Left lobe of liver (tissue), 2 donors: ENCODE data around the gene PPP2R5E. TPM values are rescaled to one million over a fixed set of nuclear protein-coding genes. Genes with fewer than 3 reads are reported as not detected.
A peak's percentile ranks its signal among the peaks of the same experiment; 100 is the strongest.
"Not testable (repeated sequence)": the region's sequence is repeated elsewhere in the genome, so short reads cannot be mapped to it uniquely, and the experiment has no call there.

Experiments used
- ATAC-seq: fragments of 200-7000 bp; cut with Tn5 transposase; one replicate; pipeline ENCODE4 v1.9.1; 2020; ENCODE audit warnings: mild to moderate bottlenecking, moderate library complexity
- DNase-seq: peaks from one replicate; pipeline ENCODE4 v3.0.0-alpha.2; 2020; ENCODE audit warnings: low spot score
- total RNA-seq: library from RNA; stranded (reverse); gene quantifications from one replicate; pipeline ENCODE4 v1.2.1, GENCODE V29; 2021
- donor health status: DM: no; HTN: no; CAD: no; lungs with moderate emphysema.
- donor health status: DM: no; HTN: yes; CAD: no.

The PPP2R5E gene
- total RNA-seq: 13.7 TPM

DNA sequence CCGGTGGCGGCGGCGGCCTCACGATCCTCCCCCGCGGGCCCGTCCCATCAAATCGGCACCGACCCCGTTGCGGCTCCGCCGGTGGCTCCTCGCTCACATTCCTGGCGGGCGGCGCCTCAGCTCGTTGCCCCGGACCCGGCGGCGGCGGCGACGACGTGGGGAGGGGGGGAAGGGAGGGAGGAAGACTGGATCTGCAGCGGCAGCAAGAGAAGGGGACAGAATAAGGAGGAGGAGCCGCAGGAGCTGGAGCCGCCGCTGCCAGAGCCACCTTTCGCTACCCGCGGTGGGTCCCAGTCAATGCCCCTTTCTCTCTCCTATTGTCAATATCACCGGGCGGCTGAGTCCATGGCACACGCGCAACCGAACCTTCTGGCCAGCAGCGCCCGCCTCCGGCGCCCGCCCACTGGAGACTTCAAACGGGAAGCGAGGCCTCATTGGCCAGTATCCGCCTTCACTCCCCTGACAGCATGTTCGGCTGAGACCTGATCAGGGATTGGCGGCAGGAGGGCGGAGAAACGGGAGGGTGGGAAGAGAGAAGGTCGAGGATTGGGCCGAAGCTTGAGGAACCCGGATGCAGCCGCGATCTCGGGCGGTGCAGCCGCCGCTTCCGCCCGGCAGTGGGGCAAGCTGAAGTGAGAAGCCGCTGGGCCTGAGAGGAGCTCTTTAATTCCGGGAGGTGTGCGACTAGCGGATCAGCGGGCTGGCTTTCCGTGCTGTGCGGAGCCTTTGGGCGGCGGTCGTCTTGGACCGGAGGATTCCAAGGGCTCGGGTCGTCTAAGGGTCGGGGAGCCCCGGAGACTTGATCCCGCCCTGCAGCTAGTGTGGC is at the start of gene PPP2R5E:
Gene PPP2R5E, minus strand, starts transcription at position 378 of the 826 bp plus-strand sequence. CDS start 3,692 bp downstream, outside the sequence.
- ATAC-seq: peak; percentile 96
- peak; percentile 99 for DNase-seq

DNA sequence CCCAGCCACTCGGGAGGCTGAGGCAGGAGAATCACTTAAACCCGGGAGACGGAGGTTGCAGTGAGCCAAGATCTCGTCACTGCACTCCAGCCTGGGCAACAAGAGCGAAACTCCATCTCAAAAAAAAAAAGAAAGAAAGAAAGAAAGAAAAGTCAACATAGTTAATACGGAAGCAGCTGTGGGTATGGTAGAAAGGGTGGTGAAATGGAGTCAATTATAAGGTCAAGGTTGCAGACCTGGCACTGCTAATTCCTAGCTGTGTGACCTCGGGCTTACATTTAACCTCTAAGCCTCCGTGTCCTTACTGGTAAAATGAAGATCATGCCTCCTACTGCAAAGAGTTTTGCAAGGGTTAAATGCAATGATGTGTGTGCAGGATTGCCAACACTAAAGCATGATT is 39.9 kb upstream of the PPP2R5E start:
- DNase-seq, ATAC-seq: not testable (repeated sequence)

GRCh38 chr14:63581491-63581890 is 38.3 kb upstream of the PPP2R5E start:
- no peak for ATAC-seq
- no peak for DNase-seq

- ATAC-seq: no peak
- no peak for DNase-seq
Observed at GRCh38 chr14:63578300-63578699, 35.1 kb upstream of the PPP2R5E start.

GRCh38 chr14:63573581-63573980 is 30.4 kb upstream of the PPP2R5E start:
- ATAC-seq: no peak
- DNase-seq: no peak

GRCh38 chr14:63565448-63565847 is 22.3 kb upstream of the PPP2R5E start:
- DNase-seq: no peak
- no peak for ATAC-seq

DNA sequence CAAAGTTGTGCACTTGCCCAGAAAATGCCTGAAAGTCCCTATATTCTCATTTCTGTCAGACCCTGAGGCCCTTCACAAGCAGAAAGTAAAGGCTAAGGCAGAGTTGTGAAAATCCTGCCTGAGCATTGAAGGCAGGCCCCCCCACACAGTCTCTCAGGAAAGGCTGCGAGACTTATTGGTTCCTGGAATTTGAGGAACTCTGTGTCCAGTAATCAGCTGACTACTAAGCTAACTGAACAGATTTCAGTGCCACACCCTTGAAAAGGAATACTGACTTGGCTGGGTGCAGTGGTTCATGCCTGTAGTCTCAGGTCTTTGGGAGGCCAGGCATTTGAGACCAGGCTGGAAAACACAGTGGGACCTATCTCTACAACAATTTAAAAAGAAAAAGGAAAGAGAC is 21.1 kb upstream of the PPP2R5E start:
- ATAC-seq (peak; percentile 42), DNase-seq (no peak)

GRCh38 chr14:63563370-63564026 is 20.3 kb upstream of the PPP2R5E start:
- no peak for DNase-seq
- ATAC-seq: no peak

DNA sequence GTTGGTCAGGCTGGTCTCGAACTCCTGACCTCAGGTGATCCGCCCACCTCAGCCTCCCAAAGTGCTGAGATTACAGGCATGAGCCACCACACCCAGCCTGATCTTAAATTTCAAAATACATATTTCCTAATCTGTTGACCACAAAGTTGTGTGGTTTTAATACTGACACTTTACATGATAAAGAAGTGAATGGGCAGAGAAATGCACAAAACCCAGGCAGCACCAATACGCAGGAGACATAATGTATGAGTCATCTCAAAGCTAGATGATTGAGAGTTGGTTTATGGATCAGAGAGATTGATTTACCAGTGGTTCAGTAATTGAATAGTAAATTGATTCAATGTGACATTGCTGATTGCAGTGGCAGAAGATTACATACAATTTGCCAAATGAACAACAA is 19.2 kb upstream of the PPP2R5E start:
- DNase-seq (no peak), ATAC-seq (no peak)

- no peak for ATAC-seq
- DNase-seq: no peak
Observed at GRCh38 chr14:63555572-63555971, 12.4 kb upstream of the PPP2R5E start.

GRCh38 chr14:63551332-63551731 is 8.2 kb upstream of the PPP2R5E start:
- DNase-seq (no peak), ATAC-seq (no peak)

DNA sequence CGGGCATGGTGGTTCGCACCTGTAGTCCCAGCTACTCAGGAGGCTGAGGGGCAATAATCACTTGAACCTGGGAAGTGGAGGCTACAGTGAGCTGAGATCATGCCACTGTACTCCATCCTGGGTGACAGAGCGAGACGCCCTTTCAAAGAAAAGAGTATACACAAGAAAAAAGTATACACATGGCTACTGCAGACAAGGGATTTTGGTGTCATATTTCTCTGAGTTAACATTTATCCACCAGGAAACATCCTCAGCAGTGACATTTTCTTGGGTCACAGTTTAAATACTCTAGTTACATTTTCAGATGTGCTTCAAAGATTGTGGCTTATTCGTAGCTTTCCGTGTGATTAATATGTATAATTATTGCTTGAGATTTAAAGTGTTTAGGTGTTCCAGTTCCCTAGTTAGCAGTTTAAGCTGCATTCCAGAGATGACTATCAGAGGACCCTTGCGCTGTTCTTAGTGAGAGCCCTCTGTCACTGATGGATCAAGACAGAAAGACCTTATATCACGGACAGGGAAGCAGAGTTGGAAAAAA is 4.7 kb upstream of the PPP2R5E start:
- ATAC-seq (no peak), DNase-seq (no peak)

- ATAC-seq: no peak
- DNase-seq: no peak
Observed at GRCh38 chr14:63545431-63545830, 2.3 kb upstream of the PPP2R5E start.

- DNase-seq (no peak), ATAC-seq (no peak)
Observed at GRCh38 chr14:63544591-63545299, 1.6 kb upstream of the PPP2R5E start.

DNA sequence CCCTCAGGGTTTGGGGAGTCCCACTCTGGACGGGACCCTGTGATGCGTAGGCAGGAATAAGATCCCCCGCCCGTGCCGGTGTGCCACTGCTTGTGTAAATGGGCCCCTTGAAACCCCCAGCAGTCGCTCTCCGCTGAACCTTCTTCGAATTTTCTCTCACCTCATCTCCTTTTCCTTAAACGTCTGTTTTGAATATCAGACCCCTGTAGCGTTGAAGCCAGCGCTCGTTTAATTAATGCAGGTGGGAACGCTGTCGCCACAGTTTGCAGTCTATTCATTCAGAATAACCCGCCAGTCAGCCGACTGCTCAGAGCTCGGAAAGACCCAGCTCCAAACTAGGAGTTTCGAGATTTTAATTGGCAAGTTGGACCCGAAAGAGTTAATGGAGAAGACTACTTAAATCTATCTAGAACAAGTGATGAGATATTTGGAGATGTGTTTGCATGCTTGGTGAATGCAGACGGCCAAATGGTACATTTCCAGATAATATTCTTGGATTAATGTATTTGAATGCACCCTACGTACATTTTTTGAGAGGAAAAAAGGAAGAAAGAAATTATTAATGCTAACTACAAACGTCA is 739 bp upstream of the PPP2R5E start:
- no peak for ATAC-seq
- DNase-seq: no peak

- peak; percentile 47 for DNase-seq
- ATAC-seq: peak; percentile 37
Observed at GRCh38 chr14:63542231-63542999, 762 bp downstream of the PPP2R5E start.

GRCh38 chr14:63535918-63536317 is 7.3 kb downstream of the PPP2R5E start:
- no peak for ATAC-seq
- DNase-seq: no peak

GRCh38 chr14:63533474-63533873 is 9.7 kb downstream of the PPP2R5E start:
- ATAC-seq (no peak), DNase-seq (no peak)

GRCh38 chr14:63524537-63525155 is 18.5 kb downstream of the PPP2R5E start:
- ATAC-seq (no peak), DNase-seq (no peak)
